WTC11 (cell line): ENCODE measurements around the gene RFX3. TPM values are rescaled to one million over a fixed set of nuclear protein-coding genes. Genes with fewer than 3 reads are reported as not detected.

Source experiments
- ATAC-seq: fragments of 200-7000 bp; cut with Tn5 transposase; 2 replicates; pipeline ENCODE4 v1.10.0; 2021; ENCODE audit warnings: mild to moderate bottlenecking, moderate library complexity
- CTCF ChIA-PET: fragments of 300-600 bp; sonication (Branson Sonifier 250); formaldehyde crosslinking; loops from one replicate; lab custom pipeline; 2021; ENCODE audit warnings: antibody characterized with exemption; lab: Charles Lee
- POLR2A ChIA-PET: fragments of 350-600 bp; sonication (Branson Sonifier 250); formaldehyde crosslinking; loops from one replicate; lab custom pipeline; 2021; ENCODE audit warnings: antibody characterized with exemption; lab: Charles Lee
- DNase-seq: peaks from one replicate; pipeline ENCODE4 v3.0.0; 2021; ENCODE audit warnings: low spot score
- H3K27ac Mint-ChIP-seq: 2 replicates; pipeline ENCODE4 v1.8.0; 2021; ENCODE audit warnings: mixed read lengths
- H3K27me3 Mint-ChIP-seq: 2 replicates; pipeline ENCODE4 v1.8.0; 2021; ENCODE audit warnings: low read depth, mild to moderate bottlenecking, moderate library complexity, mixed read lengths
- H3K36me3 Mint-ChIP-seq: 2 replicates; pipeline ENCODE4 v1.8.0; 2021; ENCODE audit warnings: mixed read lengths
- H3K4me1 Mint-ChIP-seq: 2 replicates; pipeline ENCODE4 v1.8.0; 2022; ENCODE audit warnings: mixed read lengths
- H3K4me3 Mint-ChIP-seq: 2 replicates; pipeline ENCODE4 v1.8.0; 2021; ENCODE audit warnings: mild to moderate bottlenecking, moderate library complexity, mixed read lengths
- H3K9me3 Mint-ChIP-seq: 2 replicates; pipeline ENCODE4 v1.8.0; 2021; ENCODE audit warnings: mixed read lengths
- ATF3 ChIP-seq: sonication (generic); formaldehyde crosslinking; conservative IDR thresholded peaks from 2 replicates; pipeline ENCODE4 v1.8.1; 2022; ENCODE audit warnings: mild to moderate bottlenecking, missing genetic modification reagents
- ELF4 ChIP-seq: sonication (generic); formaldehyde crosslinking; IDR thresholded peaks from 2 replicates; pipeline ENCODE4 v1.8.1; 2022; ENCODE audit warnings: low read depth, mild to moderate bottlenecking, moderate library complexity, missing genetic modification reagents
- HMGA2 ChIP-seq: fragments of 250-450 bp; sonication (Bioruptor Pico); IDR thresholded peaks from 2 replicates; pipeline ENCODE4 v1.4.0; 2021; ENCODE audit warnings: mild to moderate bottlenecking, moderate library complexity
- JUN ChIP-seq: sonication (generic); formaldehyde crosslinking; IDR thresholded peaks from 2 replicates; pipeline ENCODE4 v1.8.0; 2023; ENCODE audit warnings: mild to moderate bottlenecking, missing genetic modification reagents
- NFATC4 ChIP-seq: fragments of 250-450 bp; sonication (Bioruptor Pico); IDR thresholded peaks from 2 replicates; pipeline ENCODE4 v1.9.0; 2021; ENCODE audit warnings: mild to moderate bottlenecking
- NFYB ChIP-seq: sonication (generic); formaldehyde crosslinking; conservative IDR thresholded peaks from 2 replicates; pipeline ENCODE4 v1.8.0; 2022; ENCODE audit warnings: low read depth, missing genetic modification reagents
- NR1H2 ChIP-seq: sonication (generic); formaldehyde crosslinking; IDR thresholded peaks from 2 replicates; pipeline ENCODE4 v1.9.0; 2021; ENCODE audit warnings: mild to moderate bottlenecking, moderate library complexity, missing genetic modification reagents
- NR2C2 ChIP-seq: sonication (generic); formaldehyde crosslinking; IDR thresholded peaks from 2 replicates; pipeline ENCODE4 v1.8.0; 2022; ENCODE audit warnings: mild to moderate bottlenecking, missing genetic modification reagents
- PRRX2 ChIP-seq: fragments of 250-450 bp; sonication (Bioruptor Pico); IDR thresholded peaks from 2 replicates; pipeline ENCODE4 v1.8.0; 2021; ENCODE audit warnings: mild to moderate bottlenecking
- RORB ChIP-seq: fragments of 250-450 bp; sonication (Bioruptor Pico); IDR thresholded peaks from 2 replicates; pipeline ENCODE4 v1.9.0; 2021; ENCODE audit warnings: mild to moderate bottlenecking
- SMAD3 ChIP-seq: sonication (generic); formaldehyde crosslinking; IDR thresholded peaks from 2 replicates; pipeline ENCODE4 v1.8.0; 2022; ENCODE audit warnings: missing genetic modification reagents, mild to moderate bottlenecking, borderline replicate concordance
- TP53 ChIP-seq: sonication (generic); formaldehyde crosslinking; IDR thresholded peaks from 2 replicates; pipeline ENCODE4 v1.8.1; 2023; ENCODE audit warnings: mild to moderate bottlenecking, missing genetic modification reagents
- USF1 ChIP-seq: sonication (generic); formaldehyde crosslinking; IDR thresholded peaks from 2 replicates; pipeline ENCODE4 v1.8.0; 2022; ENCODE audit warnings: mild to moderate bottlenecking, missing genetic modification reagents
- USF2 ChIP-seq: sonication (generic); formaldehyde crosslinking; IDR thresholded peaks from 2 replicates; pipeline ENCODE4 v1.8.1; 2023; ENCODE audit warnings: mild to moderate bottlenecking, missing genetic modification reagents, moderate library complexity
- total RNA-seq: library from RNA; stranded (reverse); gene quantifications from 3 replicates; pipeline ENCODE4 v1.2.3, GENCODE V29; 2021
- TF ChIP-seq, protein P1 (sequence below): sonication (generic); formaldehyde crosslinking; IDR thresholded peaks from 2 replicates; pipeline ENCODE4 v1.8.0; 2023; ENCODE audit warnings: missing genetic modification reagents
- TF ChIP-seq, protein P2 (sequence below): fragments of 250-450 bp; sonication (Bioruptor Pico); IDR thresholded peaks from 2 replicates; pipeline ENCODE4 v1.9.0; 2021; ENCODE audit warnings: mild to moderate bottlenecking, borderline replicate concordance
- TF ChIP-seq, protein P3 (sequence below): sonication (generic); formaldehyde crosslinking; IDR thresholded peaks from 2 replicates; pipeline ENCODE4 v1.8.1; 2022; ENCODE audit warnings: mild to moderate bottlenecking, missing genetic modification reagents, moderate library complexity, borderline replicate concordance

Gene RFX3
- total RNA-seq, 1 experiment from 2014 or later: 13.7 TPM

GRCh38 chr9:3331801-3332200 lies 194.0 kb downstream of the RFX3 start (continued):
- TF ChIP-seq, protein P1, sequence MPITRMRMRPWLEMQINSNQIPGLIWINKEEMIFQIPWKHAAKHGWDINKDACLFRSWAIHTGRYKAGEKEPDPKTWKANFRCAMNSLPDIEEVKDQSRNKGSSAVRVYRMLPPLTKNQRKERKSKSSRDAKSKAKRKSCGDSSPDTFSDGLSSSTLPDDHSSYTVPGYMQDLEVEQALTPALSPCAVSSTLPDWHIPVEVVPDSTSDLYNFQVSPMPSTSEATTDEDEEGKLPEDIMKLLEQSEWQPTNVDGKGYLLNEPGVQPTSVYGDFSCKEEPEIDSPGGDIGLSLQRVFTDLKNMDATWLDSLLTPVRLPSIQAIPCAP (CRISPR knock-in tag): no peak
- TF ChIP-seq, all 79 proteins: peak for 0

- no peak for DNase-seq
- POLR2A ChIA-PET: no interaction called here
- H3K27me3 Mint-ChIP-seq: no peaks in the 10 kb centered on the region
- no peak overlapping the region for H3K4me3 Mint-ChIP-seq
- TF ChIP-seq HMGA2: no peak
- no peak for TF ChIP-seq ATF3 (CRISPR knock-in tag)
- no peak for TF ChIP-seq NFATC4 (CRISPR knock-in tag)
- TF ChIP-seq, protein P2, sequence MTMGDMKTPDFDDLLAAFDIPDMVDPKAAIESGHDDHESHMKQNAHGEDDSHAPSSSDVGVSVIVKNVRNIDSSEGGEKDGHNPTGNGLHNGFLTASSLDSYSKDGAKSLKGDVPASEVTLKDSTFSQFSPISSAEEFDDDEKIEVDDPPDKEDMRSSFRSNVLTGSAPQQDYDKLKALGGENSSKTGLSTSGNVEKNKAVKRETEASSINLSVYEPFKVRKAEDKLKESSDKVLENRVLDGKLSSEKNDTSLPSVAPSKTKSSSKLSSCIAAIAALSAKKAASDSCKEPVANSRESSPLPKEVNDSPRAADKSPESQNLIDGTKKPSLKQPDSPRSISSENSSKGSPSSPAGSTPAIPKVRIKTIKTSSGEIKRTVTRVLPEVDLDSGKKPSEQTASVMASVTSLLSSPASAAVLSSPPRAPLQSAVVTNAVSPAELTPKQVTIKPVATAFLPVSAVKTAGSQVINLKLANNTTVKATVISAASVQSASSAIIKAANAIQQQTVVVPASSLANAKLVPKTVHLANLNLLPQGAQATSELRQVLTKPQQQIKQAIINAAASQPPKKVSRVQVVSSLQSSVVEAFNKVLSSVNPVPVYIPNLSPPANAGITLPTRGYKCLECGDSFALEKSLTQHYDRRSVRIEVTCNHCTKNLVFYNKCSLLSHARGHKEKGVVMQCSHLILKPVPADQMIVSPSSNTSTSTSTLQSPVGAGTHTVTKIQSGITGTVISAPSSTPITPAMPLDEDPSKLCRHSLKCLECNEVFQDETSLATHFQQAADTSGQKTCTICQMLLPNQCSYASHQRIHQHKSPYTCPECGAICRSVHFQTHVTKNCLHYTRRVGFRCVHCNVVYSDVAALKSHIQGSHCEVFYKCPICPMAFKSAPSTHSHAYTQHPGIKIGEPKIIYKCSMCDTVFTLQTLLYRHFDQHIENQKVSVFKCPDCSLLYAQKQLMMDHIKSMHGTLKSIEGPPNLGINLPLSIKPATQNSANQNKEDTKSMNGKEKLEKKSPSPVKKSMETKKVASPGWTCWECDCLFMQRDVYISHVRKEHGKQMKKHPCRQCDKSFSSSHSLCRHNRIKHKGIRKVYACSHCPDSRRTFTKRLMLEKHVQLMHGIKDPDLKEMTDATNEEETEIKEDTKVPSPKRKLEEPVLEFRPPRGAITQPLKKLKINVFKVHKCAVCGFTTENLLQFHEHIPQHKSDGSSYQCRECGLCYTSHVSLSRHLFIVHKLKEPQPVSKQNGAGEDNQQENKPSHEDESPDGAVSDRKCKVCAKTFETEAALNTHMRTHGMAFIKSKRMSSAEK (CRISPR knock-in tag): no peak
- TF ChIP-seq RORB (CRISPR knock-in tag): no peak
- no peak for TF ChIP-seq NR1H2 (CRISPR knock-in tag)
- no peak for TF ChIP-seq JUN
- no peak for TF ChIP-seq NFYB (CRISPR knock-in tag)
- TF ChIP-seq, all 79 proteins: peak for 0
- Mint-ChIP-seq H3K4me1 (no peaks in the 10 kb centered on the region), H3K36me3 (no peaks in the 10 kb centered on the region), H3K9me3 (no peaks in the 10 kb centered on the region), H3K27ac (no peak overlapping the region)
- CTCF ChIA-PET: interaction anchor here (0.5 to 5.2 kb wide), 6 partner anchors 12 to 1470 kb away, joined by 3 to 36 read pairs (median 4); no protein-coding TSS in a partner anchor
- ATAC-seq: no peak
These were observed 194.9 kb downstream of the RFX3 start for GRCh38 chr9:3330792-3331420.

DNA sequence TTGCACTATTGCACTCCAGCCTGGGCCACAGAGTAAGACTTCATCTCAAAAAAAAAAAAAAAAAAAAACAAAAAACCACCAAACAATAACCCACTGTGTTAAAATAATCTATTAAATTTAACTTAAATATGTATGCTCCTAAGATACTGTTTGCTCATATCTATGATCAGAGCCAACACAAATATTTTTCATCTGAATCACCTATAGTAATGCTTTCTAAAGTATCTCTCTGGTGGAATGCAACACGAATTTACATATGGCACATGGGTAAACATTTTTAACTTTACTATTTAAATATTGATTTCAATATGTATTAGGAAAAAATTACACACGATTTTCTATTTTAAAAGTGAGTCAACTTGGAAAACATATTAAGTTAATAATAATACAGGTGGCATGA lies 196.4 kb downstream of the RFX3 start:
- ChIA-PET CTCF (interaction anchor here (0.6 to 5.2 kb wide), 4 partner anchors 23 to 713 kb away, joined by 3 to 36 read pairs (median 6); no protein-coding TSS in a partner anchor), POLR2A (interaction anchor here (0.6 kb wide), 1 partner anchor 26 kb away, joined by 3 read pairs; no protein-coding TSS in a partner anchor)
- Mint-ChIP-seq H3K27ac (no peak overlapping the region), H3K4me3 (no peak overlapping the region), H3K9me3 (no peaks in the 10 kb centered on the region), H3K27me3 (no peaks in the 10 kb centered on the region), H3K4me1 (no peaks in the 10 kb centered on the region), H3K36me3 (no peaks in the 10 kb centered on the region)
- ATAC-seq: no peak
- DNase-seq: no peak
- TF ChIP-seq TP53 (no peak), RORB (CRISPR knock-in tag) (no peak), SMAD3 (CRISPR knock-in tag) (no peak), ELF4 (CRISPR knock-in tag) (no peak), NR2C2 (CRISPR knock-in tag) (no peak), USF1 (CRISPR knock-in tag) (no peak), USF2 (no peak), PRRX2 (CRISPR knock-in tag) (no peak)
- TF ChIP-seq, protein P3, sequence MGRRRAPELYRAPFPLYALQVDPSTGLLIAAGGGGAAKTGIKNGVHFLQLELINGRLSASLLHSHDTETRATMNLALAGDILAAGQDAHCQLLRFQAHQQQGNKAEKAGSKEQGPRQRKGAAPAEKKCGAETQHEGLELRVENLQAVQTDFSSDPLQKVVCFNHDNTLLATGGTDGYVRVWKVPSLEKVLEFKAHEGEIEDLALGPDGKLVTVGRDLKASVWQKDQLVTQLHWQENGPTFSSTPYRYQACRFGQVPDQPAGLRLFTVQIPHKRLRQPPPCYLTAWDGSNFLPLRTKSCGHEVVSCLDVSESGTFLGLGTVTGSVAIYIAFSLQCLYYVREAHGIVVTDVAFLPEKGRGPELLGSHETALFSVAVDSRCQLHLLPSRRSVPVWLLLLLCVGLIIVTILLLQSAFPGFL (CRISPR knock-in tag): no peak
